Adrenal gland (tissue), 12 donors: ENCODE data around the gene COL12A1. TPM values are rescaled to one million over a fixed set of nuclear protein-coding genes. Genes with fewer than 3 reads are reported as not detected.

ENCODE experiments used
- DNase-seq, 7 donors: peaks; one replicate each; pipeline ENCODE4 v3.0.0-alpha.2; 2019 to 2020
- H3K27ac ChIP-seq, 5 donors: fragments of 200-600 bp; sonication (generic) in 4 of 5; 1 replicate in 3 of 5; 2 replicates in 2 of 5; pipeline versions ENCODE4 v1.5.1 to v1.8.0; 2016 to 2020; ENCODE audit warnings: mild to moderate bottlenecking in 1 of 5
- H3K27me3 ChIP-seq: fragments of 200-600 bp; 2 replicates; pipeline ENCODE4 v1.8.0; 2021
- H3K36me3 ChIP-seq, 2 donors: fragments of 200-600 bp; replicated peaks in 1 of 2; 1 replicate in 1 of 2; 2 replicates in 1 of 2; pipeline versions ENCODE4 v1.5.1 to v1.8.0; 2018 to 2022
- H3K4me1 ChIP-seq, 2 donors: fragments of 200-600 bp; replicated peaks in 1 of 2; 1 replicate in 1 of 2; 2 replicates in 1 of 2; pipeline versions ENCODE4 v1.5.1 to v1.8.0; 2018 to 2021
- H3K4me3 ChIP-seq, 4 donors: fragments of 200-600 bp; sonication (generic) in 3 of 4; one replicate each; pipeline ENCODE4 v1.5.1; 2016 to 2018
- H3K9me3 ChIP-seq, 3 donors: fragments of 200-600 bp; sonication (generic) in 1 of 3; replicated peaks in 1 of 3; 1 replicate in 2 of 3; 2 replicates in 1 of 3; pipeline versions ENCODE4 v1.5.1 to v1.8.0; 2016 to 2021
- POLR2A ChIP-seq, 2 donors: fragments of 450-650 bp; IDR thresholded peaks; one replicate each; pipeline ENCODE4 v1.6.1; 2017; ENCODE audit warnings: antibody characterized with exemption in 2 of 2, mild to moderate bottlenecking in 2 of 2, moderate library complexity in 1 of 2
- WGBS, 4 donors: extraction: QIAGEN DNeasy Blood & Tissue Kit in 2 of 4; methylation state at CpG; one replicate each; pipeline versions ENCODE4 v1.1.5 to v1.1.7; 2013 to 2017; 5-methylcytosine and 5-hydroxymethylcytosine counted together
- intact Hi-C, 2 donors: fragments of 100-400 bp; cut with DNase I; formaldehyde crosslinking; loops; one replicate each; pipeline versions ENCODE4 v1.14.1 to v1.15.0; 2022 to 2023
- polyA plus RNA-seq, 3 donors: library from polyadenylated mRNA; stranded (reverse); fragments of 200-250 nt in 2 of 3; fragments of 350-450 nt in 1 of 3; fragmentation: Illumina TruSeq in 1 of 3; extraction: RNeasy Lipid Tissue Mini Kit (QIAGEN cat#74804) in 1 of 3; gene quantifications; one replicate each; pipeline ENCODE4 v1.2.3, GENCODE V29; 2013 to 2014
- total RNA-seq, 9 donors: library from RNA; depleted of rRNA in 4 of 9; stranded (reverse); fragments of >200 nt in 4 of 9; fragments of 120-200 nt in 1 of 9; fragmentation: NEBNext Ultra II Directional in 1 of 9; extraction: Animal tissue kit (Norgen Biotek cat#: 25700) in 1 of 9; gene quantifications; one replicate each; pipeline versions ENCODE4 v1.1.0 to v1.2.4, GENCODE V29; 2013 to 2023
- TF ChIP-seq, protein P1 (sequence below), 6 experiments: fragments of 450-650 bp in 4 of 6; fragments of 200-600 bp in 2 of 6; sonication (generic) in 1 of 6; IDR thresholded peaks; 1 replicate in 5 of 6; 2 replicates in 1 of 6; pipeline versions ENCODE4 v1.5.1 to v1.8.0; 2016 to 2021; ENCODE audit warnings: antibody characterized with exemption in 6 of 6, mild to moderate bottlenecking in 2 of 6, moderate library complexity in 1 of 6
- donor health status: healthy with polysubstance abuse.
- donor health status: Bipolar disorder and iron deficiency.
- donor health status: DM: yes; HTN: yes; CAD: no.
- donor health status: DM: no; HTN: no; CAD: no.
- donor health status: DM: no; HTN: no; CAD: no.
- donor health status: DM: yes; HTN: yes; CAD: no.

COL12A1 gene
- total and polyA plus RNA-seq, 12 donors = 13.0 to 106 (median 54.2) TPM

DNA sequence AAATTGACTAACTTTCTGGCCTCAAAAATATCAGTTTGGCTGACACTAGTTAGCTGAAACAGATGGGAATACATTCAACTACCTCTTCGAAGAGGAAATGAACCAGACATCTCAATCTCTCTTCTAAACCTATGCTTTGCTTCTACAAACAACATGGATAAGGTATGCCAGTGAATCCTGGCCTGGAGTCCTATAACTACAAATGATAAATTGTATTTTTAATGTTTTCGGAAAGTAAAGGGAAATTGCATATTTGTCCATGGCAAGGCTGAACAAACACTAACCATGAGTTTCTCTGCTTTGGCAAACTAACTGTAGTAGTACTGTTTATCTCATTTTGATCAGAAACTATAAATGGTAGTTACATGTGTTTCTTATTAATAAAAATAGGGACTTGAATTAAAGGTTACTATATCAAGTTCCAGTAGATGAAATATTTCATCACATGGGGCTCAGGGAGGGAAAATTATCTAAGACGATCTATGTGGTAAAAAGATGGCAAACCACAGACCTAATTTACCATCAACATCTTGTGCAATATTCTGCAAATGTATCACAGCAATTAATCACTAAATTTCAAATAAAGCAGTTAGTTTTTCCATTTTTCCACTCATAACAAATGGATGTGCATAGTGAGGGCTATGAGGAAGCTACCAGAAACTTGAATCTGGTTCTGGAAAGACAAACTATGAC, 76.8 kb downstream of the COL12A1 start:
- TF ChIP-seq, protein P1, sequence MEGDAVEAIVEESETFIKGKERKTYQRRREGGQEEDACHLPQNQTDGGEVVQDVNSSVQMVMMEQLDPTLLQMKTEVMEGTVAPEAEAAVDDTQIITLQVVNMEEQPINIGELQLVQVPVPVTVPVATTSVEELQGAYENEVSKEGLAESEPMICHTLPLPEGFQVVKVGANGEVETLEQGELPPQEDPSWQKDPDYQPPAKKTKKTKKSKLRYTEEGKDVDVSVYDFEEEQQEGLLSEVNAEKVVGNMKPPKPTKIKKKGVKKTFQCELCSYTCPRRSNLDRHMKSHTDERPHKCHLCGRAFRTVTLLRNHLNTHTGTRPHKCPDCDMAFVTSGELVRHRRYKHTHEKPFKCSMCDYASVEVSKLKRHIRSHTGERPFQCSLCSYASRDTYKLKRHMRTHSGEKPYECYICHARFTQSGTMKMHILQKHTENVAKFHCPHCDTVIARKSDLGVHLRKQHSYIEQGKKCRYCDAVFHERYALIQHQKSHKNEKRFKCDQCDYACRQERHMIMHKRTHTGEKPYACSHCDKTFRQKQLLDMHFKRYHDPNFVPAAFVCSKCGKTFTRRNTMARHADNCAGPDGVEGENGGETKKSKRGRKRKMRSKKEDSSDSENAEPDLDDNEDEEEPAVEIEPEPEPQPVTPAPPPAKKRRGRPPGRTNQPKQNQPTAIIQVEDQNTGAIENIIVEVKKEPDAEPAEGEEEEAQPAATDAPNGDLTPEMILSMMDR (IDR thresholded peaks at IDR 0.05) = no peak
- no peak for TF ChIP-seq POLR2A (IDR thresholded peaks at IDR 0.05)
- intact Hi-C loops = no loop called here
- 37 to 67% (median 51%) methylated on average over 3 of the region's 3 CpGs for WGBS, 4 donors
- Histone ChIP-seq H3K4me1 (no peaks in the 10 kb centered on the region), H3K27ac (no peak overlapping the region), H3K36me3 (no peaks in the 10 kb centered on the region), H3K27me3 (no peaks in the 10 kb centered on the region), H3K9me3 (no peaks in the 10 kb centered on the region), H3K4me3 (no peak overlapping the region)
- no peak for DNase-seq

DNA sequence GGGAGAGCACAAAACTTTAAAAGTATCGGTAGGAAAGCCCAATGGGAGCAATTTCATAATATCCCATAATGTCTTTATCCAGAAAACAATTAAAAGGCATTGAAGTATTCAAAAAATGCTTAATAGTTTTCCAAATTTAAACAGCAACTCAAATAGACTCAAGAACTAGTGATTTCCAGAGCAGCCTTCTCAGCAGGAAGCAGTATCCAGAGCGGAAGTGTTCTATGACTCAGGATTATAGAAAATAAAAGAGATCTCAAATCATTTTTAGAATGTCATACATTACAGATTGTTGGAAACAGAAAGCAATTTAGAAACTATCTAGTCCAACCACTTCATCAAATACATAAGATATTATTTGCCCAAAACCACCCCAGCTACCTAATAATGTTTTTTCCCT, 79.3 kb downstream of the COL12A1 start:
- Histone ChIP-seq H3K27me3 (no peaks in the 10 kb centered on the region), H3K4me3 (no peak overlapping the region), H3K36me3 (no peaks in the 10 kb centered on the region), H3K4me1 (no peaks in the 10 kb centered on the region), H3K9me3 (no peaks in the 10 kb centered on the region), H3K27ac (no peak overlapping the region)
- intact Hi-C loops = no loop called here
- no peak for TF ChIP-seq POLR2A (IDR thresholded peaks at IDR 0.05)
- TF ChIP-seq, protein P1 (IDR thresholded peaks at IDR 0.05) = no peak
- DNase-seq = no peak
- WGBS, 4 donors = 70 to 81% (median 79%) methylated on average over 2 of the region's 2 CpGs

DNA sequence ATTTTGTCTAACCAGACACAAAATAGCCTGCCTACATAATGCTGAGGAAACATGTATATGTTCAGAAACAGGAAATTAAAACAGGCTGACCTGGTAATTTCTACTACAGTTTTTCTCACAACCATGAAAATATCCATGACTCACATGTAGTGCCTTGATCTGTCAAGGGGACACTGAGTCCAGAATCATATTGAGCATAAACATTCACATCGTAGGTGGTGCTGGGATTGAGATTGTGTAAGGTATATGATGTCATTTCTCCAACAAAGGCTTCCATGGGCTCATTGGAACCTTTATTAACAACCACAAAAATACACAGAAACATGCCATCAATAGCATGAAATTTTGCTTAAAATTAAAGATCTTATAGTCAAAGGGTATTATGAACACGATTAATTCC, 80.9 kb downstream of the COL12A1 start:
- Histone ChIP-seq H3K36me3 (no peaks in the 10 kb centered on the region), H3K27me3 (no peaks in the 10 kb centered on the region), H3K4me3 (no peak overlapping the region), H3K4me1 (no peaks in the 10 kb centered on the region), H3K9me3 (peaks cover 0 to 6% (median 0%) of the 10 kb centered on the region in 3 donors), H3K27ac (no peak overlapping the region)
- intact Hi-C loops = no loop called here
- no peak for TF ChIP-seq POLR2A (IDR thresholded peaks at IDR 0.05)
- TF ChIP-seq, protein P1 (IDR thresholded peaks at IDR 0.05) = no peak
- DNase-seq = no peak
- WGBS, 4 donors = 78 to 90% (median 79%) methylated on average over 2 of the region's 2 CpGs

DNA sequence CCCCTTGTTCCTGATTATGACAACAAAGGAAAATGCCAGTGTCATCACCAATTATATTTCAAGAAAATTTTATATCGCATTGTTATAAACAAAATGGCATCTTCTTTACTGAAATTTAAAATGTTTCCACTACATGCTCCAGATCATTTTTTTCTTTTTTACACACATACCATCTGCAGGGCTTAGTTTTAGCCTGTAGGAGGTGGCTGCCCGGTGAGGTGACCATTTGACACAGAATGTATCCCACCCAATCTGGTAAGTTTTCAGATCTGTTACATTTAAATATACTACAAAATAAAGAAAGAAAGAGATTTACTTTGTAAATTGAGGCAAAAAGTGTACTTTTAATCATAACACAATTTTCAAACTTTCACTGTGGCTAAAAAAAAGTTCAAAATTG, 81.8 kb downstream of the COL12A1 start:
- H3K9me3 ChIP-seq = peaks cover 0 to 9% (median 0%) of the 10 kb centered on the region in 3 donors
- no peaks in the 10 kb centered on the region for H3K36me3 ChIP-seq
- H3K4me1 ChIP-seq = no peaks in the 10 kb centered on the region
- intact Hi-C loops = no loop called here
- no peak overlapping the region for H3K27ac ChIP-seq
- DNase-seq = no peak
- no peak overlapping the region for H3K4me3 ChIP-seq
- WGBS, 4 donors = 59 to 85% (median 73%) methylated on average over 2 of the region's 2 CpGs
- TF ChIP-seq, protein P1 (IDR thresholded peaks at IDR 0.05) = no peak
- no peak for TF ChIP-seq POLR2A (IDR thresholded peaks at IDR 0.05)
- H3K27me3 ChIP-seq = no peaks in the 10 kb centered on the region
